ENCODE results near the gene SMG6. TPM values are rescaled to one million over a fixed set of nuclear protein-coding genes. Genes with fewer than 3 reads are reported as not detected.

SMG6 gene
- total and polyA plus RNA-seq, 2 donors (not counting 3 experiments of a cell fraction or from before 2014, with no cell fraction given), result 40.1 to 42.2 TPM

DNA sequence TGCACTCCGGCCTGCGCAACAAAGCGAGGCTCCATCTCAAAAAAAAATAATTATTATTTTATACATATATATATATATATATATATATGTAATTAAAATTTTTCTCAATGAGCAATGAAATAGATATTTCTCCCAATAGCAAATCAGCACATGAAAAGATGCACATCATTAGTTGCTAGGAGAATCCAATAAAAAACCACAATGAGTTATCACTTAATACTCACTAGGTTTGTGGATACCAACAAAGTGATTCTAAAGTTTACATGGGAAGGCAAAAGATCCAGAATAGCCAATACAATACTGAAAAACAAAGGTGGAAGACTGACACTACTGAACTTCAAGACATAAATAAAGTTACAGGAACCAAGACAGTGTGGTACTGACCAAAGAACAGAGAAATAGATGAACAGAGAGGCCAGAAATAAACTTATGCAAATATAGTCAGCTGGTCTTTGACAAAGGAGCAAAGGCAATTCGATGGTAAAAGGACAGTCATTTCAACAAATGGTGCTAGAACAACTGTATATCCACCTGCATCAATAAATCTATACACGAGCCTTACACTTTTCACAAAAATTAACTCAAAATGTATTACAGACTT is 13.6 kb downstream of the SMG6 start:
- H3K27ac ChIP-seq (ENCODE audit: insufficient read depth, low read depth, low read length), result no peak overlapping the region
- no peaks in the 10 kb centered on the region for H4K20me1 ChIP-seq (replicated peaks; ENCODE audit: control insufficient read depth, extremely low read depth, insufficient read depth, low read length)
- no TSS peak for BruUV-seq (replicated peaks)
- FAIRE-seq (no peak), DNase-seq (ENCODE audit: low read depth, low spot score) (no peak)
- H3K9ac ChIP-seq (replicated peaks; ENCODE audit: extremely low read depth, insufficient read depth, low read length), result no peak overlapping the region
- peaks cover 2% of the 10 kb centered on the region for H3K79me2 ChIP-seq (ENCODE audit: control insufficient read depth, insufficient read depth, low read length)
- no peaks in the 10 kb centered on the region for H3K27me3 ChIP-seq (ENCODE audit: control insufficient read depth in 2 of 2, insufficient read depth in 2 of 2, low read length in 2 of 2)
- CTCF ChIA-PET, result no interaction called here
- intact Hi-C loops (cut with micrococcal nuclease), result no loop called here
- H3K9me1 ChIP-seq (replicated peaks; ENCODE audit: control insufficient read depth, extremely low read depth, insufficient read depth, low read length), result no peaks in the 10 kb centered on the region
- no peaks in the 10 kb centered on the region for H3K9me3 ChIP-seq (replicated peaks; ENCODE audit: control insufficient read depth, insufficient read depth, low read length)
- TF ChIP-seq POLR2AphosphoS5 (IDR thresholded peaks at IDR 0.05; ENCODE audit: insufficient read depth, low read depth, low read length), result no peak
- TF ChIP-seq EZH2 (IDR thresholded peaks at IDR 0.05; ENCODE audit: borderline replicate concordance, low read depth, low read length, severe bottlenecking), result no peak
- no peak for TF ChIP-seq GATA2 (IDR thresholded peaks at IDR 0.05; ENCODE audit: insufficient read depth, insufficient read length, low read depth, low read length)
- no peak for TF ChIP-seq POLR2A (IDR thresholded peaks at IDR 0.05; ENCODE audit: low read depth, low read length)
- TF ChIP-seq MYC (IDR thresholded peaks at IDR 0.05; ENCODE audit: low read depth, low read length), result no peak
- TF ChIP-seq FOS (IDR thresholded peaks at IDR 0.05; ENCODE audit: borderline replicate concordance, insufficient read depth, low read length), result no peak
- TF ChIP-seq, protein P1, sequence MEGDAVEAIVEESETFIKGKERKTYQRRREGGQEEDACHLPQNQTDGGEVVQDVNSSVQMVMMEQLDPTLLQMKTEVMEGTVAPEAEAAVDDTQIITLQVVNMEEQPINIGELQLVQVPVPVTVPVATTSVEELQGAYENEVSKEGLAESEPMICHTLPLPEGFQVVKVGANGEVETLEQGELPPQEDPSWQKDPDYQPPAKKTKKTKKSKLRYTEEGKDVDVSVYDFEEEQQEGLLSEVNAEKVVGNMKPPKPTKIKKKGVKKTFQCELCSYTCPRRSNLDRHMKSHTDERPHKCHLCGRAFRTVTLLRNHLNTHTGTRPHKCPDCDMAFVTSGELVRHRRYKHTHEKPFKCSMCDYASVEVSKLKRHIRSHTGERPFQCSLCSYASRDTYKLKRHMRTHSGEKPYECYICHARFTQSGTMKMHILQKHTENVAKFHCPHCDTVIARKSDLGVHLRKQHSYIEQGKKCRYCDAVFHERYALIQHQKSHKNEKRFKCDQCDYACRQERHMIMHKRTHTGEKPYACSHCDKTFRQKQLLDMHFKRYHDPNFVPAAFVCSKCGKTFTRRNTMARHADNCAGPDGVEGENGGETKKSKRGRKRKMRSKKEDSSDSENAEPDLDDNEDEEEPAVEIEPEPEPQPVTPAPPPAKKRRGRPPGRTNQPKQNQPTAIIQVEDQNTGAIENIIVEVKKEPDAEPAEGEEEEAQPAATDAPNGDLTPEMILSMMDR (IDR thresholded peaks at IDR 0.05; ENCODE audit: extremely low read depth in 1 of 2, insufficient read depth in 1 of 2, low read depth in 1 of 2, low read length in 2 of 2), result no peak
- TF ChIP-seq, protein P2, sequence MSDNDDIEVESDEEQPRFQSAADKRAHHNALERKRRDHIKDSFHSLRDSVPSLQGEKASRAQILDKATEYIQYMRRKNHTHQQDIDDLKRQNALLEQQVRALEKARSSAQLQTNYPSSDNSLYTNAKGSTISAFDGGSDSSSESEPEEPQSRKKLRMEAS (IDR thresholded peaks at IDR 0.05; ENCODE audit: insufficient read depth, insufficient read length), result no peak
- no peak for TF ChIP-seq JUN (IDR thresholded peaks at IDR 0.05; ENCODE audit: borderline replicate concordance, insufficient read depth, insufficient read length, low read depth)
- no peak overlapping the region for H2AFZ ChIP-seq (ENCODE audit: low read depth, low read length)
- dilution Hi-C loops (cut with MboI; ENCODE audit: extremely low pct_ligation_motif_present, low sequenced_read_pairs), result no loop called here
- no peak overlapping the region for H3K4me3 ChIP-seq (replicated peaks in 1 of 3; ENCODE audit: insufficient read depth in 1 of 3, low read depth in 1 of 3, low read length in 3 of 3)
- H3K4me1 ChIP-seq (ENCODE audit: control insufficient read depth, extremely low read depth, insufficient read depth, low read length), result no peaks in the 10 kb centered on the region
- peaks cover 17 to 25% of the 10 kb centered on the region in 2 experiments for H3K36me3 ChIP-seq (ENCODE audit: control insufficient read depth in 2 of 2, extremely low read depth in 1 of 2, insufficient read depth in 2 of 2, low read length in 2 of 2)
- H3K4me2 ChIP-seq (ENCODE audit: insufficient read depth, low read length), result no peak overlapping the region
- POLR2A ChIA-PET, result no interaction called here
